ENCODE data around the gene DESI2. TPM values are rescaled to one million over a fixed set of nuclear protein-coding genes. Genes with fewer than 3 reads are reported as not detected.

DESI2 gene
- total and polyA plus RNA-seq, 2 of the 8 experiments (the other 6 are each of a cell fraction or from before 2014, with no cell fraction given) = 54.0 to 110 TPM

GRCh38 chr1:244709476-244710368, 56.8 kb downstream of the DESI2 start (continued):
- TF ChIP-seq EGR1 (IDR thresholded peaks at IDR 0.05; ENCODE audit: borderline replicate concordance, low read depth, low read length) (no peak), EZH2 (IDR thresholded peaks at IDR 0.05; ENCODE audit: low read depth, low read length, severe bottlenecking) (no peak)

Measured in H1 (cell line).